Type B pancreatic cell (in vitro differentiated cells): ENCODE results near the gene LHCGR. TPM values are rescaled to one million over a fixed set of nuclear protein-coding genes. Genes with fewer than 3 reads are reported as not detected.

ENCODE experiments used
- DNase-seq: peaks from one replicate; pipeline ENCODE4 v3.0.0; 2021; ENCODE audit warnings: mixed read lengths; ENCODE audit not compliant: unreplicated experiment; ENCODE audit errors: extremely low spot score
- H3K27ac Mint-ChIP-seq: 2 replicates; pipeline ENCODE4 v1.8.0; 2021; ENCODE audit warnings: mild to moderate bottlenecking, mixed read lengths
- H3K27me3 Mint-ChIP-seq: 2 replicates; pipeline ENCODE4 v1.8.0; 2021; ENCODE audit warnings: mixed read lengths
- H3K36me3 Mint-ChIP-seq: 2 replicates; pipeline ENCODE4 v1.8.0; 2021; ENCODE audit warnings: mixed read lengths
- H3K4me1 Mint-ChIP-seq: one replicate; pipeline ENCODE4 v1.8.0; 2021; ENCODE audit warnings: mixed read lengths; ENCODE audit not compliant: unreplicated experiment
- H3K4me3 Mint-ChIP-seq: 2 replicates; pipeline ENCODE4 v1.8.0; 2021; ENCODE audit warnings: mild to moderate bottlenecking, mixed read lengths
- H3K9me3 Mint-ChIP-seq: 2 replicates; pipeline ENCODE4 v1.8.0; 2021; ENCODE audit warnings: mixed read lengths
- CTCF ChIP-seq: fragments of 200-600 bp; sonication (generic); conservative IDR thresholded peaks from 2 replicates; pipeline ENCODE4 v1.5.0; 2021; ENCODE audit warnings: antibody characterized with exemption, mild to moderate bottlenecking
- total RNA-seq: library from RNA; stranded (reverse); gene quantifications from 2 replicates; pipeline ENCODE4 v1.2.1, GENCODE V29; 2021; ENCODE audit warnings: low replicate concordance

LHCGR gene
- total RNA-seq, 1 donor from 2014 or later: 0.92 TPM

- TF ChIP-seq CTCF: no peak
- peaks cover 14% of the 10 kb centered on the region for H3K9me3 Mint-ChIP-seq
- H3K27me3 Mint-ChIP-seq: peaks cover 19% of the 10 kb centered on the region
- no peak overlapping the region for H3K27ac Mint-ChIP-seq
- no peaks in the 10 kb centered on the region for H3K36me3 Mint-ChIP-seq
- peaks cover 19% of the 10 kb centered on the region for H3K4me1 Mint-ChIP-seq
- no peak for DNase-seq
- no peak overlapping the region for H3K4me3 Mint-ChIP-seq
These were observed 15.9 kb upstream of the LHCGR start for GRCh38 chr2:48771241-48772014.

GRCh38 chr2:48770181-48770580 is 14.7 kb upstream of the LHCGR start:
- peaks cover 19% of the 10 kb centered on the region for H3K4me1 Mint-ChIP-seq
- no peak for TF ChIP-seq CTCF
- H3K27ac Mint-ChIP-seq: no peak overlapping the region
- no peaks in the 10 kb centered on the region for H3K36me3 Mint-ChIP-seq
- peaks cover 20% of the 10 kb centered on the region for H3K27me3 Mint-ChIP-seq
- peaks cover 14% of the 10 kb centered on the region for H3K9me3 Mint-ChIP-seq
- no peak for DNase-seq
- no peak overlapping the region for H3K4me3 Mint-ChIP-seq

GRCh38 chr2:48768669-48769068 is 13.1 kb upstream of the LHCGR start:
- no peak overlapping the region for H3K27ac Mint-ChIP-seq
- H3K27me3 Mint-ChIP-seq: peaks cover 20% of the 10 kb centered on the region
- H3K9me3 Mint-ChIP-seq: peaks cover 14% of the 10 kb centered on the region
- no peak for DNase-seq
- TF ChIP-seq CTCF: no peak
- H3K4me3 Mint-ChIP-seq: no peak overlapping the region
- H3K36me3 Mint-ChIP-seq: no peaks in the 10 kb centered on the region
- peaks cover 19% of the 10 kb centered on the region for H3K4me1 Mint-ChIP-seq

- TF ChIP-seq CTCF: no peak
- Mint-ChIP-seq H3K4me3 (no peak overlapping the region), H3K4me1 (peaks cover 19% of the 10 kb centered on the region), H3K36me3 (no peaks in the 10 kb centered on the region), H3K27ac (no peak overlapping the region), H3K27me3 (peaks cover 13% of the 10 kb centered on the region), H3K9me3 (peaks cover 14% of the 10 kb centered on the region)
- no peak for DNase-seq
These were observed 11.8 kb upstream of the LHCGR start for GRCh38 chr2:48767330-48767729.

- H3K4me3 Mint-ChIP-seq: no peak overlapping the region
- H3K27me3 Mint-ChIP-seq: peaks cover 29% of the 10 kb centered on the region
- no peak for DNase-seq
These were observed 5.3 kb upstream of the LHCGR start for GRCh38 chr2:48760826-48761225.

More at GRCh38 chr2:48760826-48761225, 5.3 kb upstream of the LHCGR start:
- H3K4me1 Mint-ChIP-seq: no peaks in the 10 kb centered on the region
- no peaks in the 10 kb centered on the region for H3K9me3 Mint-ChIP-seq
- no peak for TF ChIP-seq CTCF
- H3K36me3 Mint-ChIP-seq: no peaks in the 10 kb centered on the region
- H3K27ac Mint-ChIP-seq: no peak overlapping the region
